Nephron (organoid): ENCODE data around the gene PLEKHO2.

Experiments
- H3K27ac Mint-ChIP-seq, 3 experiments: 2 replicates each; pipeline ENCODE4 v1.8.0; 2020; ENCODE audit warnings: mixed read lengths in 3 of 3, mild to moderate bottlenecking in 2 of 3, moderate library complexity in 1 of 3
- H3K27me3 Mint-ChIP-seq: 2 replicates; pipeline ENCODE4 v1.8.0; 2021; ENCODE audit warnings: low read depth, mild to moderate bottlenecking, moderate library complexity, mixed read lengths
- H3K36me3 Mint-ChIP-seq: 2 replicates; pipeline ENCODE4 v1.8.0; 2020; ENCODE audit warnings: low read depth, mixed read lengths
- H3K4me1 Mint-ChIP-seq: 2 replicates; pipeline ENCODE4 v1.8.0; 2020; ENCODE audit warnings: mixed read lengths
- H3K4me3 Mint-ChIP-seq, 3 experiments: 2 replicates each; pipeline ENCODE4 v1.8.0; 2020; ENCODE audit warnings: mild to moderate bottlenecking in 3 of 3, mixed read lengths in 3 of 3, moderate library complexity in 2 of 3
- H3K9me3 Mint-ChIP-seq: 2 replicates; pipeline ENCODE4 v1.8.0; 2020; ENCODE audit warnings: mixed read lengths
- TF ChIP-seq, protein P1 (sequence below), 3 experiments: fragments of 200-600 bp; sonication (generic); IDR thresholded peaks; one replicate each; pipeline ENCODE4 v1.5.0; 2021; ENCODE audit warnings: antibody characterized with exemption in 3 of 3; ENCODE audit not compliant: unreplicated experiment in 3 of 3

The PLEKHO2 gene

DNA sequence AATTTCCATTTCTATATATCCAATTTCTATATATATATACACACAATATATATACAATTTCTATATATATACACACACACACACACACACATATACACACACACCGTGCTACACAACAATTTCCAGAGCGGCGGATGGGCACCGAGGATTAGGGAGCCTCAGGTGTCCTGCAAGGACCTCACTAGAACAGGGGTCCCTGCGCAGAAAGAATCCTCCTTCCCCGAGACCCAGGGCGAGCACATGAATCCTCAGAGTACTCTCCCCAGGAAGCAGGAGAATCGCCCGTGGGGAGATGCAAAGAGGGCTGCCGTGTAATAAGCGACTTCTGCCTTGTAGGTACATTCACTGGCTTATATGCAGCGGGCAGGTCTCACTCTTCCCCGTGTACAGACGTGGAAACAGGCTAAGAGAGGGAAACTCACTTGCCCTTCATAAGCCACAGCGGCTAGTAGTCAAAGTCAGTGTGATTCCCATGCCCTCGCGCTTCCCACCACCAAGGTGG is 16.7 kb upstream of the PLEKHO2 start:
- Mint-ChIP-seq H3K27me3 (peaks cover 17% of the 10 kb centered on the region), H3K27ac (peak overlapping the region; percentile 93 to 98 (median 96)), H3K4me1 (peaks cover 22% of the 10 kb centered on the region)

DNA sequence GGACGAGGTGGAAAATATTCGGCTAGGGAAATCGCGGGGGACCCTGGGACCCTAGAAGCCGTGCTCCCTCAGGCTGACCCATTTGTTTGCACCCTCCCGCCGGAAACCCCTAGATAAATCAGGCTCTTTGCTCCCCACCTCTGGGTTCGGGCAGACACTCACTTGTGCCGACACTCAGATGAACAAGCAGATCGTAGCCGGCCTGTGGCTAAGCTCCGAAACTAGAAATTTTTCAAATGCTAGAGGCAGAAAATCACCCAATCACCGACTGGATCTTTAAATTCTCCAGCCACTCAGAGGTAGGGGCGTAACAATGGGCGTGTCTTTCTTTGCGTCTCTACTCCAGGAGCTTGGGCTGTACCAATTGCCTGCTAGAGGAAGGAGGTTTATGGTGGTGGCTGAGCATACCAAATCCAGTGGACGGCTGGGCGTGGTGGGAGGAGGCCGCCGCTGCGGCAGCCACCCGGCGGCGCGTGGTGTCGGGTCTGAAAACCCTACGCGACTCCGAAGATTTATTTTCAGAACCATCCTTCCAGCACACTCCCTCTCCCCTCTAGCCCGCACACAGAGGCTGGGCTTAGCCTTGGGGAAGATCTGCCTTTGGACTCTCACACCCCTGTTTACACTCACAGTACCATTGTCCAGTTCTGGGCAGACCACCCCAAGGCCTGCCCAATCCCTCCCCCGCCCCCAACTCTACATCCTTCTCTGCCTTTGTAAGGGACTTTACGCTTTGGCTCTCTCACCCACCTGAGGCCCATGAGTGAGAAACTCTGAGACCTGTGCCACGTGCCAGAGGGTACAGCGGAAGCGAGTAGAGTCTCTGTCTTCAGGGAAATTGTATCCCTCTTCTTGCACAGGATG is 16.1 kb upstream of the PLEKHO2 start, which contains the start of gene PIF1:
TSS of gene PIF1 (minus strand) at position 217 of the 864 bp plus-strand sequence. CDS start 1,312 bp downstream, outside the sequence.
- H3K4me3 Mint-ChIP-seq = peak within 1 kb of the TSS; percentile 87 to 96 (median 93)
- TF ChIP-seq, protein P1, sequence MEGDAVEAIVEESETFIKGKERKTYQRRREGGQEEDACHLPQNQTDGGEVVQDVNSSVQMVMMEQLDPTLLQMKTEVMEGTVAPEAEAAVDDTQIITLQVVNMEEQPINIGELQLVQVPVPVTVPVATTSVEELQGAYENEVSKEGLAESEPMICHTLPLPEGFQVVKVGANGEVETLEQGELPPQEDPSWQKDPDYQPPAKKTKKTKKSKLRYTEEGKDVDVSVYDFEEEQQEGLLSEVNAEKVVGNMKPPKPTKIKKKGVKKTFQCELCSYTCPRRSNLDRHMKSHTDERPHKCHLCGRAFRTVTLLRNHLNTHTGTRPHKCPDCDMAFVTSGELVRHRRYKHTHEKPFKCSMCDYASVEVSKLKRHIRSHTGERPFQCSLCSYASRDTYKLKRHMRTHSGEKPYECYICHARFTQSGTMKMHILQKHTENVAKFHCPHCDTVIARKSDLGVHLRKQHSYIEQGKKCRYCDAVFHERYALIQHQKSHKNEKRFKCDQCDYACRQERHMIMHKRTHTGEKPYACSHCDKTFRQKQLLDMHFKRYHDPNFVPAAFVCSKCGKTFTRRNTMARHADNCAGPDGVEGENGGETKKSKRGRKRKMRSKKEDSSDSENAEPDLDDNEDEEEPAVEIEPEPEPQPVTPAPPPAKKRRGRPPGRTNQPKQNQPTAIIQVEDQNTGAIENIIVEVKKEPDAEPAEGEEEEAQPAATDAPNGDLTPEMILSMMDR (IDR thresholded peaks at IDR 0.05; ENCODE audit: unreplicated experiment in 3 of 3) = no peak
- peak within 1 kb of the TSS; percentile 93 to 98 (median 96) for H3K27ac Mint-ChIP-seq
- H3K4me1 Mint-ChIP-seq = peaks cover 25% of the 10 kb centered on the region
- H3K36me3 Mint-ChIP-seq = peaks cover 9% of the 10 kb centered on the region
- no peaks in the 10 kb centered on the region for H3K9me3 Mint-ChIP-seq
- H3K27me3 Mint-ChIP-seq = peaks cover 17% of the 10 kb centered on the region

More for the DNA sequence above, 16.7 kb upstream of the PLEKHO2 start:
- TF ChIP-seq, protein P1 (IDR thresholded peaks at IDR 0.05; ENCODE audit: unreplicated experiment in 3 of 3) = no peak
- Mint-ChIP-seq H3K4me3 (peak overlapping the region; percentile 87 to 96 (median 93)), H3K9me3 (no peaks in the 10 kb centered on the region), H3K36me3 (peaks cover 10% of the 10 kb centered on the region)

DNA sequence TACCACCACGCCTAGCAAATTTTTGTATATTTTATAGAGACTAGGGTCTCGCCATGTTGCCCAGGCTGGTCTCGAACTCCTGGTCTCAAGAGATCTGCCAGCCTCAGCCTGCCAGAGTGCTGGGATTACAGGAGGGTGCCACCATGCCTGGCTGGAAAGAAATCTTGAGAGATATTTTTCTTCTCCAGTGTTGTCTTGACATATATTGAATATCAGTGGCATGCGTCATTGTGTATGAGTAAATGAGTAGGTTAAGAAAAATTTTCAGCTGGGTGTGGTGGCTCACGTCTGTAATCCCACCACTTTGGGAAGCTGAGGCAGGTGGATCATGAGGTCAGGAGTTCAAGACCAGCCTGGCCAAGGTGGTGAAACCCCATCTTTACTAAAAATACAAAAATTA is 12.7 kb upstream of the PLEKHO2 start:
- Mint-ChIP-seq H3K4me1 (peaks cover 25% of the 10 kb centered on the region), H3K36me3 (no peaks in the 10 kb centered on the region), H3K4me3 (no peak overlapping the region), H3K9me3 (no peaks in the 10 kb centered on the region), H3K27me3 (peaks cover 13% of the 10 kb centered on the region), H3K27ac (no peak overlapping the region)
- TF ChIP-seq, protein P1 (IDR thresholded peaks at IDR 0.05; ENCODE audit: unreplicated experiment in 3 of 3) = no peak

DNA sequence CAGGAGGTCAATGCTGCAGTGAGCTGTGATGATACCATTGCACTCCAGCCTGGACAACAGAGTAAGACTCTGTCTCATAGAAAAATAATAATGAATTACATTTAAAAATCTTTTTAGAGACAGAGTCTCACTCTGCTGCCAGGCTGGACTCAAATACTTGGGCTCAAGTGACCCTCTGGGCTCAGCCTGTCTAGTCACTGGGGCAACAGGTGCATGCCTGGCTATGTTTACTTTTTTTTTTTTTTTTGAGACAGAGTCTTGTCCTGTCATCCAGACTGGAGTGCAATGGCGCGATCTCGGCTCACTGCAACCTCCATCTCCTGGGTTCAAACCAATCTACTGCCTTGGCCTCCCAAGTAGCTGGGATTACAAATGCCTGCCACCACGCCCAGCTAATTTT is 8.0 kb upstream of the PLEKHO2 start:
- Mint-ChIP-seq H3K4me1 (peaks cover 19% of the 10 kb centered on the region), H3K4me3 (no peak overlapping the region), H3K9me3 (no peaks in the 10 kb centered on the region), H3K27ac (no peak overlapping the region), H3K36me3 (peaks cover 4% of the 10 kb centered on the region), H3K27me3 (no peaks in the 10 kb centered on the region)
- TF ChIP-seq, protein P1 (IDR thresholded peaks at IDR 0.05; ENCODE audit: unreplicated experiment in 3 of 3) = no peak

DNA sequence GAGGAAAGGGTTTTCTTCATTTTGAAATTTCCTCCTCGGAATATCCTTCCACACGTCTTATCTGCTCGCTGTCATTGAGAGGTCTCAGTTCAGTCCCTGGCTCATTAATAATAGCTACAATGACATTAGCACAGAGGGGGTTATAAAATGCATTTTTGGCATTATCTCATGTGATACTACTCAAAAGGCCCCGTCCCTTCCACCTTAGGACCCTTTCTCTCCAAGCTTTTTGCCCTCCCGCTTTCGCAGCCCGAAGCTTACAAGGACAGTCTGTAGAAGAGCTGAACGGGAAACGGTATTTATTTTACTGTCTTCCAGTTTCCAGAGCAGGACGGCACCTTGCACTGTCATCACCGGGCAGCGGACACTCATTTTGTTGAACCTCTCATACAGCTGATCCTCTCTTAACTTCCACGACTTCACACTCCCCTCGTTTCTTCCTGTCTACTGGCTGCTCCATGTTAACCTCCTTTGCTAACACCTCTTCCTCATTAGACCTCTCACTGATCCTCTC is 5.6 kb upstream of the PLEKHO2 start:
- peak overlapping the region; percentile 5 to 59 (median 40) for H3K4me3 Mint-ChIP-seq
- H3K4me1 Mint-ChIP-seq = peaks cover 18% of the 10 kb centered on the region
- TF ChIP-seq, protein P1 (IDR thresholded peaks at IDR 0.05; ENCODE audit: unreplicated experiment in 3 of 3) = peak in 1 of 3 experiments; percentile 0
- peak overlapping the region; percentile 33 to 69 (median 44) for H3K27ac Mint-ChIP-seq
- no peaks in the 10 kb centered on the region for H3K27me3 Mint-ChIP-seq
- peaks cover 4% of the 10 kb centered on the region for H3K36me3 Mint-ChIP-seq
- no peaks in the 10 kb centered on the region for H3K9me3 Mint-ChIP-seq
